LNCaP clone FGC (cell line): ENCODE results near the gene UBE2D4.
A peak's percentile ranks its signal among the peaks of the same experiment; 100 is the strongest.

Experiments used
- DNase-seq: peaks from one replicate; pipeline ENCODE4 v3.0.0-alpha.2; 2011; ENCODE audit warnings: low read depth
- H3K4me3 ChIP-seq: 2 replicates; pipeline ENCODE4 v1.5.1; 2011; ENCODE audit warnings: mild to moderate bottlenecking, low read depth, low read length, control low read depth
- TF ChIP-seq, protein P1 (sequence below): IDR thresholded peaks from 2 replicates; pipeline ENCODE4 v1.5.1; 2012; ENCODE audit warnings: mild to moderate bottlenecking; ENCODE audit not compliant: control insufficient read depth, insufficient read depth; ENCODE audit errors: extremely low read depth

UBE2D4 gene

DNA sequence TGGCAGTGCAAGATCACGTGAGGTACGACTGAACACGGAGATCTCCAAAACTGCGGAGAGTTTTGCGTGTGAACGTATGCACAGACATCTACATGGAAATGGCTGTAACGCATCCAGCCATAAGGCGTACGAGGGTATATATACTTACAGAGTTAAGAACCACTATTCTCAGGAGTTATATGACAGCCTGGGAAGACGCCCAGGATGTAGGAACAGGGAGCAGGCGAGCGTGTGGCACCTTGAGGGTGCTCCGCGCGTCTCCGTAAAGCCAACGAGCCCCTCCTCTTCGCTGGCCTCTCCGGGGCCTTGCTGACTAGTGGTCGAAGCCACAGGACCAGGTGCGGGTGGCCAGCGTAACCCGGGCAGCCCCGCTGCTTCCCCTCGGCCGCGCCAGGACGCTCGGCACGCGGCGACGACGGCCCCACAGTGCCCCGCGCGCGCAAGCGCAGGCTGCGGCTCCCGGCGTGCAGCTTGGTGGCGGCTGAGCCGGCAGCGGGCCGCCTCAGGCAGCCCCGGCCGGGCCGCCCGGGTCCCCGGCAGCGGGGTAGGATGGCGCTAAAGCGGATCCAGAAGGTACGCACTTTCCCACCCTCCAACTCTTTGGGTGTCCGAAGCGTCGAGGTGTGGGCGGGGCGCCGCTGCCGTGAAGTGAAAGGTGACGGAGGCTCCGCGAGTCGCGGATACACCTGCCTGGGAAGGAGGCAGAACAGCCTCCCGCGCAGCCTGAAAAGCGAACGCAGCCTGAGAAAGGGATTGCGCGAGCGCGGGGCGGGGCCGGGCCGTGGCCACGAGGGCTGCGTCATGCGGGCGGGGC, at the start of gene UBE2D4:
TSS of gene UBE2D4 (plus strand) at position 453 of the 814 bp plus-strand sequence. CDS start at position 550, 97 bp downstream.
- peak within 1 kb of the TSS; percentile 66 for H3K4me3 ChIP-seq
- TF ChIP-seq, protein P1, sequence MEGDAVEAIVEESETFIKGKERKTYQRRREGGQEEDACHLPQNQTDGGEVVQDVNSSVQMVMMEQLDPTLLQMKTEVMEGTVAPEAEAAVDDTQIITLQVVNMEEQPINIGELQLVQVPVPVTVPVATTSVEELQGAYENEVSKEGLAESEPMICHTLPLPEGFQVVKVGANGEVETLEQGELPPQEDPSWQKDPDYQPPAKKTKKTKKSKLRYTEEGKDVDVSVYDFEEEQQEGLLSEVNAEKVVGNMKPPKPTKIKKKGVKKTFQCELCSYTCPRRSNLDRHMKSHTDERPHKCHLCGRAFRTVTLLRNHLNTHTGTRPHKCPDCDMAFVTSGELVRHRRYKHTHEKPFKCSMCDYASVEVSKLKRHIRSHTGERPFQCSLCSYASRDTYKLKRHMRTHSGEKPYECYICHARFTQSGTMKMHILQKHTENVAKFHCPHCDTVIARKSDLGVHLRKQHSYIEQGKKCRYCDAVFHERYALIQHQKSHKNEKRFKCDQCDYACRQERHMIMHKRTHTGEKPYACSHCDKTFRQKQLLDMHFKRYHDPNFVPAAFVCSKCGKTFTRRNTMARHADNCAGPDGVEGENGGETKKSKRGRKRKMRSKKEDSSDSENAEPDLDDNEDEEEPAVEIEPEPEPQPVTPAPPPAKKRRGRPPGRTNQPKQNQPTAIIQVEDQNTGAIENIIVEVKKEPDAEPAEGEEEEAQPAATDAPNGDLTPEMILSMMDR = no peak
- peak; percentile 62 for DNase-seq

DNA sequence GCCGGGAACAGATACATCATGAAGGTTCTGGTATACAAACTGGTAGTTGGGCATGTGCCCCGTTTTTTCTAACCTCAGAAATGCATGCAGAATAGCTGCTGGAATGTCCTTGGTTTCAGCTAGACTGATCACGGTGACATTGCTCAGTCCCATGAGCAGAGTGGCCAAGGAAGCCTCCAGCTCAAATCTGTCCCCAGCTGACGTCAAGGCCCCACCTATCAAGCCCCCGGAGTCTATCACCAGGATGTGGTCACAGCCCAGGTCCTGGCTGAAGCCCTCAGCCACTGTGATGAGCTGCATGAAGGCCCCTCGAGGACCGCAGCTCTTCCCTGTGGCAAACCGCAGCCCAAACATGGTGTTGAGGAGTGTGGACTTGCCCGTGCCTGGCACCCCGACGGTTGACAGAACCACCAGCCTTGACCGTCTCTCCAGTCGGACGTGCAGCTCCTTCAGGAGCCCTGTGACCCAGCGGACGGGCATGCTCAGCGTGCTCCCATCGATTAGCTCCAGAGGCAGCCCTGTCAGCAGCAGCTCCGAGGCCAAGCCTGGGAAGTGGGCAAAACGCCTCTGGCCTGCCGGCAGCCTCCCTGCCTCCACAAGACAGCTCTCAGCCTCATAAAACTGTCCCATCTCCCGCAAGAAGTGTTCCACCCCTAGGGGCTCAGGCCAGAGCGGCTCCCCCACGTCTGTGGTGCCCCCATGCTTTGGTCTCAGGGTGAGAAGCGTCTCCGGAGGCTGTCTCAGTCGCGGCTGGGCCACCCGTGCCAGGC, 49.1 kb upstream of the UBE2D4 start:
- DNase-seq = no peak
- no peak overlapping the region for H3K4me3 ChIP-seq
- TF ChIP-seq, protein P1 = no peak

DNA sequence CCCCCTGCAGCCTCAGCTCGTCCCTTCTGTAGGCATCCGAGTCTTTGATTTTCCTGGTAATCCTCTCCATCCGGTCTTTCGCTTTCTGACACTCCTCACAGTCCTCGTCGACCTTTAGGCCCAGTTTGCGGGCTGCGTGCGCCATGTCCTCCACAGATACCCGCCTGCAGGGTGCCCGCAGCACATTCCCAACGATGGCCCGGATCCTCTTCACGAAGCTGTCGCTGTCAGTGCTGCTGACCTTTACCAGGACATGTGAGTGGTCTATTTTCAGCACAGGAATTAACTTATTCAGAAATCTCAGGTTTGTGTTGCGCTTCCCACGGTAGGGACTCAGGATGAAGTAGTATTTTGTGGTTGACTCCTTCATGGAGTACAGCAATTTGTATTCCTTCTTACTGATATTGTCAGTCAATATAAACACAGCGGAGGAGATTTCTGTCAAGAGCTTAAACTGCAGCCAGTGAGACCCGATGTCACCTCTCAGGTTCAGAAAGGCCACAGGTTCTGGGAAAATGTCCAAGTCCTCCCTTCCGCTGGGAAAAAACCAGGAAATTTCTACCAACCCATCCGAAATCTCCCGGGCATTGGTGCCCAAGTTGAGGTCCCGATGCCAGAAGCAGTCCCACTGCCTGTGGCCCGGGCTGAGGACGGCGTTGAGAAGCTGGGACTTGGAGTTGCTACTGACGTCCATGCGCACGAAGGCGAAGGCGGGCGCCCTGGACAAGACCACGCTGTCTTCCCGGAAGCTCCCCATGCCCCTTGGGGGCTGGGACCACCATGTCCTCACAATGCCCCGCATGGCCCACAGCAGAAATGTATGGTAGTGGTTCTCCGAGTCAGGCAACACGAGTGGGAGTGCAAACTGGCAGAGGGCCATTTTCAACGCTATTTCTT, 48.0 kb upstream of the UBE2D4 start:
- TF ChIP-seq, protein P1 = no peak

DNA sequence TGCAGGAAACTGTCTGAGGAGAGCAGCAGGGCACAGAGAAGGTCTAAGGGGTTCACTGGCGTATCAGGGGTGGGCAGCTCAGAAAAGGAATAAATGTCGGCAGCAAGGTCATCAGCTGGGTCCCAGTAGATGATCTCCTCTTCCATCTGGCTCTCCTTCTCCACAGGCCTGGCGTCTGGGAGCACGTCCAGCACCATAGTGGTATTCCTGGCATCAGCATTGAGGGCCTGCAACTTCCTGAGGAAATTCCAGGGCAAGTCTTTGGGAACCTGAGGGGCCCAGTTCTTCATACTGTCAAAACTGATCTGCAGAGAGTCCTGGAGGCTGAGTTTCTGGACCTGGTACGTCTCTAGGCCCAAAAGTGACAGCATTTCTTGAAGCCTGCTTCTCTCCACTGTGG, 47.4 kb upstream of the UBE2D4 start:
- TF ChIP-seq, protein P1 = no peak

More for the DNA sequence above, 48.0 kb upstream of the UBE2D4 start:
- DNase-seq = peak; percentile 56
- no peak overlapping the region for H3K4me3 ChIP-seq

DNA sequence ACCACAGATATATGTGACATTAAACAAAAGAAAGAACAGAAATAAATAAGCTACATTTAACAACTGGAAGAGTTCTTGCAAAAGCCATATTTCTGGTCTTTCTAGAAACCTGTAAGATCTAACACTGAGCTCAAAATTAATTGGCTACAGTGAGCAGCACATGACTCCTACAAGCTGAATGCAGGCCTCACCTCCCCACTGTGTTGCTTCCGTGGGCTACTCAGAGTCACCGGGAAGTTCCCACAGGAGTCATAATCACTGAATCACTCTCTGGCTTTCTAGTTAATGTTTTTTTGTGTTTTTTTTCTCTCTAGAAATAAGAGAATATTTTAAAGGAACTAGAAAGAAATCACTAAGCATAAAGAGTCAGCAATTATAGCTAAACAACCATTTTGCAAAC, 46.8 kb upstream of the UBE2D4 start:
- TF ChIP-seq, protein P1 = no peak
- no peak for DNase-seq
- H3K4me3 ChIP-seq = no peak overlapping the region

More for the DNA sequence above, 47.4 kb upstream of the UBE2D4 start:
- no peak overlapping the region for H3K4me3 ChIP-seq
- no peak for DNase-seq

DNA sequence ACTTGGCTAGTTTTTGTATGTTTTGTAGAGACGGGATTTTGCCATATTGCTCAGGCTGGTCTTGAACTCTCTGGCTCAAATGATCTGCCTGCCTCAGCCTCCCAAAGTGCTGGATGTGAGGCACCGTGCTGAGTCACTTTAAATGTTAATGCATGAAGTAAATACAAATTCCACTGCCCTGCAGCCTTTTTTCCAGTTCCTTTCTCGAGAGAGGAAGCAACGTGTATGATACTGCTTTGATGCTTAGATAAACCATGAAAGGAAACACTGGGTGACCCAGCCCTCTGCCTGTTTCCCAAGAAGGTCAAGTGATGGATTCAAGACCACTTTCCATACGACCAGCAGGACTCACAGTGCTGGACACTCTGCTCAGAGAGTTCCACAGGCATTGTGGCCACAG, 45.6 kb upstream of the UBE2D4 start:
- DNase-seq = no peak
- no peak overlapping the region for H3K4me3 ChIP-seq
- TF ChIP-seq, protein P1 = no peak
